HepG2 (cell line): ENCODE data around the gene NFILZ. TPM values are rescaled to one million over a fixed set of nuclear protein-coding genes. Genes with fewer than 3 reads are reported as not detected.

ENCODE experiments used
- ATAC-seq: fragments of 200-7000 bp; cut with Tn5 transposase; 3 replicates; pipeline ENCODE4 v1.9.1; 2020; ENCODE audit warnings: mild to moderate bottlenecking, moderate library complexity
- BruUV-seq: library from RNA; stranded (reverse); fragments of 400-500 nt; replicated peaks from 2 replicates; lab custom pipeline; 2021; lab: Mats Ljungman, UMichigan
- CTCF ChIA-PET: fragments of 300-600 bp; formaldehyde crosslinking; extraction: SDS; loops from one replicate; lab custom pipeline; 2021; ENCODE audit warnings: low total read pairs, inconsistent platforms, low intra/inter-chr PET ratio; lab: Yijun Ruan, JAX
- POLR2A ChIA-PET: fragments of 350-600 bp; sonication (Branson Sonifier 250); formaldehyde crosslinking; loops from one replicate; lab custom pipeline; 2020; ENCODE audit warnings: antibody characterized with exemption, inconsistent platforms; lab: Yijun Ruan, JAX
- DNase-seq: peaks from one replicate; pipeline ENCODE4 v3.0.0-alpha.2; 2015; ENCODE audit warnings: low spot score
- FAIRE-seq: peaks from 3 replicates; lab custom pipeline; 2011; peaks lifted over from hg19 to GRCh38; lab: Jason Lieb, UNC
- H2AFZ ChIP-seq: one replicate; pipeline ENCODE4 v1.6.1; 2011; ENCODE audit warnings: low read length, inconsistent platforms
- H3K27ac ChIP-seq: fragments of 300-600 bp; 3 replicates; pipeline ENCODE4 v1.8.0; 2011; ENCODE audit warnings: mixed run types, mild to moderate bottlenecking, mixed read lengths, low read length, inconsistent platforms; ENCODE audit not compliant: insufficient read depth; ENCODE audit errors: extremely low read length
- H3K27me3 ChIP-seq, 2 experiments: fragments of 200-600 bp in 1 of 2; 2 replicates in 1 of 2; 3 replicates in 1 of 2; pipeline versions ENCODE4 v1.6.0 to v1.8.0; 2011; ENCODE audit warnings: low read length in 2 of 2, mild to moderate bottlenecking in 2 of 2, moderate library complexity in 2 of 2, inconsistent platforms in 1 of 2; ENCODE audit not compliant: insufficient read depth in 2 of 2, control insufficient read depth in 1 of 2
- H3K36me3 ChIP-seq, 2 experiments: fragments of 200-600 bp in 1 of 2; replicated peaks in 1 of 2; 2 replicates in 1 of 2; 3 replicates in 1 of 2; pipeline versions ENCODE4 v1.5.1 to v1.8.0; 2011; ENCODE audit warnings: low read length in 2 of 2, inconsistent platforms in 1 of 2; ENCODE audit not compliant: insufficient read depth in 2 of 2, control insufficient read depth in 1 of 2
- H3K4me1 ChIP-seq: 2 replicates; pipeline ENCODE4 v1.5.1; 2012; ENCODE audit warnings: low read length, inconsistent platforms; ENCODE audit not compliant: insufficient read depth
- H3K4me2 ChIP-seq: 2 replicates; pipeline ENCODE4 v1.6.0; 2011; ENCODE audit warnings: low read depth, low read length, inconsistent platforms
- H3K4me3 ChIP-seq, 3 experiments: fragments of 200-600 bp in 1 of 3; sonication (generic), shearing (Covaris generic) in 1 of 3; replicated peaks in 1 of 3; 2 replicates each; pipeline ENCODE4 v1.5.1; 2011 to 2016; ENCODE audit warnings: low read length in 3 of 3, inconsistent platforms in 2 of 3, low read depth in 2 of 3, mild to moderate bottlenecking in 2 of 3, control low read depth in 1 of 3, mixed read lengths in 1 of 3; ENCODE audit not compliant: insufficient read depth in 1 of 3
- H3K79me2 ChIP-seq: one replicate; pipeline ENCODE4 v1.6.1; 2011; ENCODE audit warnings: low read length, inconsistent platforms; ENCODE audit not compliant: insufficient read depth
- H3K9ac ChIP-seq: 2 replicates; pipeline ENCODE4 v1.6.0; 2011; ENCODE audit warnings: mild to moderate bottlenecking, low read depth, low read length, inconsistent platforms; ENCODE audit not compliant: insufficient read depth
- H3K9me3 ChIP-seq: 2 replicates; pipeline ENCODE4 v1.5.1; 2012; ENCODE audit warnings: mild to moderate bottlenecking, low read length
- H4K20me1 ChIP-seq: 2 replicates; pipeline ENCODE4 v1.6.0; 2011; ENCODE audit warnings: inconsistent platforms, mild to moderate bottlenecking, low read length, moderate library complexity; ENCODE audit not compliant: insufficient read depth
- FOXA1 ChIP-seq, 2 experiments: fragments of 450-650 bp in 1 of 2; sonication (generic) in 1 of 2; formaldehyde crosslinking in 1 of 2; IDR thresholded peaks; 2 replicates each; pipeline versions ENCODE4 v1.4.0 to v1.6.1; 2016 to 2020; ENCODE audit warnings: missing genetic modification reagents in 1 of 2
- MYNN ChIP-seq: sonication (generic); formaldehyde crosslinking; IDR thresholded peaks from 2 replicates; pipeline ENCODE4 v1.4.0; 2020; ENCODE audit warnings: mild to moderate bottlenecking, low read depth, missing genetic modification reagents
- RARG ChIP-seq: sonication (generic); formaldehyde crosslinking; IDR thresholded peaks from 2 replicates; pipeline ENCODE4 v1.4.0; 2020; ENCODE audit warnings: low read depth, mild to moderate bottlenecking, missing genetic modification reagents
- TBL1XR1 ChIP-seq: fragments of 150-350 bp; IDR thresholded peaks from 2 replicates; pipeline ENCODE4 v1.6.1; 2014; ENCODE audit warnings: borderline replicate concordance, low read length; ENCODE audit not compliant: partially characterized antibody
- TCF7L2 ChIP-seq: IDR thresholded peaks from 2 replicates; pipeline ENCODE4 v1.6.1; 2011; ENCODE audit warnings: mild to moderate bottlenecking, low read depth, low read length, moderate library complexity
- ZBTB3 ChIP-seq: sonication (generic); formaldehyde crosslinking; IDR thresholded peaks from 2 replicates; pipeline ENCODE4 v1.4.0; 2020; ENCODE audit warnings: low read depth, mild to moderate bottlenecking, moderate library complexity, missing genetic modification reagents, borderline replicate concordance
- ZBTB7A ChIP-seq: sonication (generic); formaldehyde crosslinking; IDR thresholded peaks from 2 replicates; pipeline ENCODE4 v1.8.0; 2022; ENCODE audit warnings: mild to moderate bottlenecking, missing genetic modification reagents
- ZNF143 ChIP-seq: sonication (generic); formaldehyde crosslinking; IDR thresholded peaks from 2 replicates; pipeline ENCODE4 v1.4.0; 2020; ENCODE audit warnings: missing genetic modification reagents
- ZNF230 ChIP-seq: sonication (generic); formaldehyde crosslinking; IDR thresholded peaks from 2 replicates; pipeline ENCODE4 v1.4.0; 2020; ENCODE audit warnings: mild to moderate bottlenecking, missing genetic modification reagents
- ZNF543 ChIP-seq: sonication (generic); formaldehyde crosslinking; IDR thresholded peaks from 2 replicates; pipeline ENCODE4 v1.4.0; 2020; ENCODE audit warnings: mild to moderate bottlenecking, missing genetic modification reagents
- ZNF629 ChIP-seq: sonication (generic); formaldehyde crosslinking; conservative IDR thresholded peaks from 2 replicates; pipeline ENCODE4 v1.5.0; 2020; ENCODE audit warnings: missing genetic modification reagents
- WGBS: methylation state at CpG from one replicate; pipeline ENCODE4 v1.1.6; 2017; ENCODE audit warnings: low lambda C conversion rate; 5-methylcytosine and 5-hydroxymethylcytosine counted together
- in situ Hi-C: cut with HindIII; loops from 2 replicates; pipeline ENCODE4 v1.10.0; 2017; ENCODE audit warnings: low pct_unique_long_range_greater_than_20kb; ENCODE audit not compliant: extremely low pct_ligation_motif_present
- intact Hi-C: fragments of 100-400 bp; cut with micrococcal nuclease; formaldehyde crosslinking; loops from one replicate; pipeline ENCODE4 v1.10.0; 2022; ENCODE audit not compliant: unreplicated experiment
- polyA plus RNA-seq, 8 experiments: library from polyadenylated mRNA; depleted of rRNA in 3 of 8; stranded (reverse) in 7 of 8; unstranded in 1 of 8; fragments of >200 nt; fragmentation: Illumina TruSeq in 4 of 8; extraction: Trizol in 4 of 8; gene quantifications; 2 replicates each; pipeline versions ENCODE4 v1.2.1 to v1.2.3, GENCODE V29; 2011 to 2016; ENCODE audit warnings: low read depth in 4 of 8, missing spikeins in 1 of 8, mixed read lengths in 1 of 8; ENCODE audit not compliant: insufficient read depth in 1 of 8
- total RNA-seq, 5 experiments: library from RNA; depleted of rRNA; stranded (reverse); fragments of >200 nt; fragmentation: Illumina TruSeq; extraction: Trizol; gene quantifications; 2 replicates each; pipeline ENCODE4 v1.2.3, GENCODE V29; 2016; ENCODE audit warnings: low read depth in 1 of 5
- TF ChIP-seq, protein P1 (sequence below): sonication (generic); formaldehyde crosslinking; IDR thresholded peaks from 2 replicates; pipeline ENCODE4 v1.5.1; 2020; ENCODE audit warnings: mild to moderate bottlenecking, missing genetic modification reagents, moderate library complexity
- TF ChIP-seq, protein P2 (sequence below): sonication (generic); formaldehyde crosslinking; IDR thresholded peaks from 2 replicates; pipeline ENCODE4 v1.8.0; 2023; ENCODE audit warnings: mild to moderate bottlenecking, missing genetic modification reagents
- TF ChIP-seq, protein P3 (sequence below): sonication (generic); formaldehyde crosslinking; IDR thresholded peaks from 2 replicates; pipeline ENCODE4 v1.8.0; 2022; ENCODE audit warnings: mild to moderate bottlenecking, missing genetic modification reagents, moderate library complexity
- TF ChIP-seq, protein P4 (sequence below): sonication (generic); formaldehyde crosslinking; conservative IDR thresholded peaks from 2 replicates; pipeline ENCODE4 v1.8.0; 2022; ENCODE audit warnings: low read depth, missing genetic modification reagents

NFILZ gene
- total and polyA plus RNA-seq, 2 of the 13 experiments (the other 11 are each of a cell fraction or from before 2014, with no cell fraction given), result not detected

DNA sequence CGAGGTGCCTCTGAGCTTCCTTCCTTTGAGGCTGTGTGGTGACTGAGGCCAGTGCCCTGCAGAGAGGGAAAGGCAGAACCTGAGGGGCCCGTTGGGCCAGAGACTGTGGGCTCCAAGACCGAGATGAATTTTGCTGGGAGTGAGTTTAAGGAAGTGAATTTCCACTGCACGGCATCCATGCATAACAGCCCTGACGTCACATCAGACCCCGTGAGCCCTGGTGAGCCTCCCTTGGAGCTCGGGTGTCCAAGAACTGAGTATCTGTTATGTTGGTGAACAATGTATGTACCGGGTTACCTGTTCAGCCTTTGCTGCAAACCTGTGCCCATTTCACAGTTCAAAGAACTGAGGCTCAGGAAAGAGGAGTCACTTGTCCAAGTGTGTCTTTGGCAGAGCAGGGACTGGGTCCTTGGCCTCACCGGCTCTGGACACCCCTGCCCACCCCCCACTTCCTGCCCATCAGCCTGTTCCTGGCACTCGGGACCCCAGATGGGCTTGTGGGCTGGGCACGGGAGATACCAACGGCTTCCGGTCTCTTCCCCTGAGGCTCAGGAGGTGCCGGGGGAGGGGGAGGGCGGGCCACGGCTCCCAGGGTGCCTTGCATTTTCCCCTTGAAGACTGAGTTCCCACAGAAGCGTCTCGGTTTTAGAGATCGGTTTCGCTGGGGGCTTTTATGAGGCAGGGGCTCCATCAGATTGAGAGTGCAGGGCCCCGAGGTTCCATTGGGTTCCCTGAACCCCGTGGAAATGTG is 33.7 kb downstream of the NFILZ start:
- FAIRE-seq, result no peak
- intact Hi-C loops (no loop called here), in situ Hi-C loops (loop anchor here (25.0 kb wide), 1 partner anchor 423 kb away; the partner anchor contains the start of gene OR1M1)
- ChIA-PET POLR2A (no interaction called here), CTCF (no interaction called here)
- no TSS peak for BruUV-seq
- Histone ChIP-seq H3K4me3 (no peak overlapping the region), H3K4me2 (no peak overlapping the region), H3K9me3 (no peaks in the 10 kb centered on the region), H3K27ac (no peak overlapping the region), H3K36me3 (no peaks in the 10 kb centered on the region), H3K9ac (no peak overlapping the region), H3K4me1 (no peaks in the 10 kb centered on the region), H4K20me1 (no peaks in the 10 kb centered on the region), H2AFZ (no peak overlapping the region), H3K79me2 (no peaks in the 10 kb centered on the region), H3K27me3 (peaks cover 0 to 5% of the 10 kb centered on the region in 2 experiments; a peak in 2 of 5 replicates)
- 11% methylated on average over 7 of the region's 22 CpGs for WGBS
- ATAC-seq, result no peak
- DNase-seq, result no peak
- TF ChIP-seq ZNF543 (CRISPR knock-in tag) (0 out of 2 replicates have a peak, but pooled peaks have one; percentile 58), ZNF230 (CRISPR knock-in tag) (no peak), TBL1XR1 (no peak), ZBTB7A (no peak), MYNN (CRISPR knock-in tag) (no peak), TCF7L2 (no peak), ZNF143 (CRISPR knock-in tag) (no peak), ZNF629 (CRISPR knock-in tag) (peak; percentile 61), ZBTB3 (no peak), RARG (CRISPR knock-in tag) (no peak), FOXA1 (IDR thresholded peaks at IDR 0.05) (no peak), FOXA1 (CRISPR knock-in tag; IDR thresholded peaks at IDR 0.05) (no peak)
- TF ChIP-seq, protein P1, sequence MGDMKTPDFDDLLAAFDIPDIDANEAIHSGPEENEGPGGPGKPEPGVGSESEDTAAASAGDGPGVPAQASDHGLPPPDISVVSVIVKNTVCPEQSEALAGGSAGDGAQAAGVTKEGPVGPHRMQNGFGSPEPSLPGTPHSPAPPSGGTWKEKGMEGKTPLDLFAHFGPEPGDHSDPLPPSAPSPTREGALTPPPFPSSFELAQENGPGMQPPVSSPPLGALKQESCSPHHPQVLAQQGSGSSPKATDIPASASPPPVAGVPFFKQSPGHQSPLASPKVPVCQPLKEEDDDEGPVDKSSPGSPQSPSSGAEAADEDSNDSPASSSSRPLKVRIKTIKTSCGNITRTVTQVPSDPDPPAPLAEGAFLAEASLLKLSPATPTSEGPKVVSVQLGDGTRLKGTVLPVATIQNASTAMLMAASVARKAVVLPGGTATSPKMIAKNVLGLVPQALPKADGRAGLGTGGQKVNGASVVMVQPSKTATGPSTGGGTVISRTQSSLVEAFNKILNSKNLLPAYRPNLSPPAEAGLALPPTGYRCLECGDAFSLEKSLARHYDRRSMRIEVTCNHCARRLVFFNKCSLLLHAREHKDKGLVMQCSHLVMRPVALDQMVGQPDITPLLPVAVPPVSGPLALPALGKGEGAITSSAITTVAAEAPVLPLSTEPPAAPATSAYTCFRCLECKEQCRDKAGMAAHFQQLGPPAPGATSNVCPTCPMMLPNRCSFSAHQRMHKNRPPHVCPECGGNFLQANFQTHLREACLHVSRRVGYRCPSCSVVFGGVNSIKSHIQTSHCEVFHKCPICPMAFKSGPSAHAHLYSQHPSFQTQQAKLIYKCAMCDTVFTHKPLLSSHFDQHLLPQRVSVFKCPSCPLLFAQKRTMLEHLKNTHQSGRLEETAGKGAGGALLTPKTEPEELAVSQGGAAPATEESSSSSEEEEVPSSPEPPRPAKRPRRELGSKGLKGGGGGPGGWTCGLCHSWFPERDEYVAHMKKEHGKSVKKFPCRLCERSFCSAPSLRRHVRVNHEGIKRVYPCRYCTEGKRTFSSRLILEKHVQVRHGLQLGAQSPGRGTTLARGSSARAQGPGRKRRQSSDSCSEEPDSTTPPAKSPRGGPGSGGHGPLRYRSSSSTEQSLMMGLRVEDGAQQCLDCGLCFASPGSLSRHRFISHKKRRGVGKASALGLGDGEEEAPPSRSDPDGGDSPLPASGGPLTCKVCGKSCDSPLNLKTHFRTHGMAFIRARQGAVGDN (CRISPR knock-in tag), result no peak
- TF ChIP-seq, protein P2, sequence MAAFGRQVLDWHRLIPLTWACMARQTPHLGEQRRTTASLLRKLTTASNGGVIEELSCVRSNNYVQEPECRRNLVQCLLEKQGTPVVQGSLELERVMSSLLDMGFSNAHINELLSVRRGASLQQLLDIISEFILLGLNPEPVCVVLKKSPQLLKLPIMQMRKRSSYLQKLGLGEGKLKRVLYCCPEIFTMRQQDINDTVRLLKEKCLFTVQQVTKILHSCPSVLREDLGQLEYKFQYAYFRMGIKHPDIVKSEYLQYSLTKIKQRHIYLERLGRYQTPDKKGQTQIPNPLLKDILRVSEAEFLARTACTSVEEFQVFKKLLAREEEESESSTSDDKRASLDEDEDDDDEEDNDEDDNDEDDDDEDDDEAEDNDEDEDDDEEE (CRISPR knock-in tag), result no peak
- TF ChIP-seq, protein P3, sequence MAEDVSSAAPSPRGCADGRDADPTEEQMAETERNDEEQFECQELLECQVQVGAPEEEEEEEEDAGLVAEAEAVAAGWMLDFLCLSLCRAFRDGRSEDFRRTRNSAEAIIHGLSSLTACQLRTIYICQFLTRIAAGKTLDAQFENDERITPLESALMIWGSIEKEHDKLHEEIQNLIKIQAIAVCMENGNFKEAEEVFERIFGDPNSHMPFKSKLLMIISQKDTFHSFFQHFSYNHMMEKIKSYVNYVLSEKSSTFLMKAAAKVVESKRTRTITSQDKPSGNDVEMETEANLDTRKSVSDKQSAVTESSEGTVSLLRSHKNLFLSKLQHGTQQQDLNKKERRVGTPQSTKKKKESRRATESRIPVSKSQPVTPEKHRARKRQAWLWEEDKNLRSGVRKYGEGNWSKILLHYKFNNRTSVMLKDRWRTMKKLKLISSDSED (CRISPR knock-in tag), result no peak
- TF ChIP-seq, protein P4, sequence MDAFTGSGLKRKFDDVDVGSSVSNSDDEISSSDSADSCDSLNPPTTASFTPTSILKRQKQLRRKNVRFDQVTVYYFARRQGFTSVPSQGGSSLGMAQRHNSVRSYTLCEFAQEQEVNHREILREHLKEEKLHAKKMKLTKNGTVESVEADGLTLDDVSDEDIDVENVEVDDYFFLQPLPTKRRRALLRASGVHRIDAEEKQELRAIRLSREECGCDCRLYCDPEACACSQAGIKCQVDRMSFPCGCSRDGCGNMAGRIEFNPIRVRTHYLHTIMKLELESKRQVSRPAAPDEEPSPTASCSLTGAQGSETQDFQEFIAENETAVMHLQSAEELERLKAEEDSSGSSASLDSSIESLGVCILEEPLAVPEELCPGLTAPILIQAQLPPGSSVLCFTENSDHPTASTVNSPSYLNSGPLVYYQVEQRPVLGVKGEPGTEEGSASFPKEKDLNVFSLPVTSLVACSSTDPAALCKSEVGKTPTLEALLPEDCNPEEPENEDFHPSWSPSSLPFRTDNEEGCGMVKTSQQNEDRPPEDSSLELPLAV (CRISPR knock-in tag), result no peak
